ENCODE measurements around the gene GARIN5B.
A peak's percentile ranks its signal among the peaks of the same experiment; 100 is the strongest.

The GARIN5B gene

GRCh38 chr19:55368701-55369563 is 5.9 kb upstream of the GARIN5B start:
- no peak for DNase-seq

GRCh38 chr19:55368106-55368505 is 5.0 kb upstream of the GARIN5B start:
- DNase-seq, result no peak

- no peak for DNase-seq
Observed at GRCh38 chr19:55366790-55367189, 3.7 kb upstream of the GARIN5B start.

- DNase-seq, result no peak
Observed at GRCh38 chr19:55365964-55366363, 2.9 kb upstream of the GARIN5B start.

GRCh38 chr19:55365245-55365644 is 2.2 kb upstream of the GARIN5B start:
- DNase-seq, result no peak

GRCh38 chr19:55362174-55362989 is 678 bp downstream of the GARIN5B start:
- no peak for DNase-seq

GRCh38 chr19:55360902-55361301 is 2.2 kb downstream of the GARIN5B start:
- DNase-seq, result no peak

GRCh38 chr19:55358943-55359908 is 3.8 kb downstream of the GARIN5B start:
- peak; percentile 86 for DNase-seq

- DNase-seq, result no peak
Observed at GRCh38 chr19:55358493-55358892, 4.6 kb downstream of the GARIN5B start.

GRCh38 chr19:55355213-55355821 is 7.7 kb downstream of the GARIN5B start:
- no peak for DNase-seq

- no peak for DNase-seq
Observed at GRCh38 chr19:55354698-55355212, 8.3 kb downstream of the GARIN5B start, which contains the start of gene COX6B2. Gene COX6B2, minus strand, starts transcription at chr19:55354719. Its CDS starts 198 bp downstream, at chr19:55354521.

- peak; percentile 22 for DNase-seq
Observed at GRCh38 chr19:55353803-55354697, 9.0 kb downstream of the GARIN5B start.

GRCh38 chr19:55353356-55353802 is 9.7 kb downstream of the GARIN5B start:
- no peak for DNase-seq

- no peak for DNase-seq
Observed at GRCh38 chr19:55352549-55353145, 10.4 kb downstream of the GARIN5B start.

- no peak for DNase-seq
Observed at GRCh38 chr19:55352040-55352439, 11.0 kb downstream of the GARIN5B start.

GRCh38 chr19:55350620-55351315 is 12.3 kb downstream of the GARIN5B start:
- no peak for DNase-seq

GRCh38 chr19:55348317-55349034 is 14.6 kb downstream of the GARIN5B start:
- no peak for DNase-seq

- DNase-seq, result no peak
Observed at GRCh38 chr19:55347442-55348009, 15.5 kb downstream of the GARIN5B start.
